ENCODE measurements around the gene EXOSC1.
"Not testable (repeated sequence)": the region's sequence is repeated elsewhere in the genome, so short reads cannot be mapped to it uniquely, and the experiment has no call there.

The EXOSC1 gene

DNA sequence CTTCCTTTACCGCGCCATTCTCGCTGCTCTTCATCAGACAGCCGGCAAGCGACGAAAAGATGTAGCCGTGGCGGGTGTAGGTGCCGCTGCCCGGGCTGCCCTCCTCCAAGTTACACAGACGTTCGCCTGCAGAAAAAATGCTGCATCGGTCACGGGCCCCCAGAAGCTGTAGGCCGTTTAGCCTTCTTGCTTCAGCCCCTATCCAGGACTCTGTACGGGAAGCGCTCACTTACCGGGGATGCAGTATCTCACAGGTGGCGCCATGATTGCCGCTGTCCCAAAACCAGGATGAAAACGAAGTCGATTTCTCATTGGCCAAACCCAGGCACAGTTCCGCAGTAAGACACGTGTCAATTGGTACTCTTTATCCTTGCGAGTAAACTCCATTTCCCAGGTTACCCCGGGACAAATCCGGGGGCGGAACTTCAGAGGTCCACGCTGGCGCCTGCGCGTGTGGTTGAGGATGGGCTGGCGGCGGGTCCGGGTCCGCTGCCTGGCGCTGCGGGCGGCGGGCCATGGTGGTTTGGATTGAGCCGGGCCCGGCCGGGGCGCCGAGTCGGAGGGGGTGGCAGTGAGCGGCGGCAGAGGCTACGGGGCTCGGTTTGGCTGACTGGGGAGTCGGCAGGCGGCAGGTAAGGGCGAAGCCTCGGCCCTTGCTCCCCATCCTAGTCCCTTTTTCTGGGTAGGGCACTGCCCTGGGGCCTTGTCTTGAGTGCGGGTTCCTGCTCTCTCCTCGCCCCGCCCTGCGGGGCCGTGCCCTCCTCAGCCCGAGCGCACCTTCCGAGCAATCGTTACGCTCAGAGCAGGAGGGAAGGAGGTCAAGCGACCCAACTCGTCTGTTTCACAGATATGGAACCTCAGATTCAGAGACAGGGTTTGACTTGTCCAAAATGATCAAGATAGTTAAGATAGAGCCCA, at the start of gene EXOSC1, which contains the start of gene ZDHHC16:
Gene EXOSC1, minus strand, starts transcription at position 285 of the 918 bp plus-strand sequence. Its CDS starts 21 bp downstream, at position 264.
Gene ZDHHC16, plus strand, starts transcription at position 454 of the 918 bp plus-strand sequence. CDS start 5,501 bp downstream, outside the sequence.
- H3K27ac Mint-ChIP-seq: peak within 1 kb of the TSS; percentile 91
- H3K9me3 Mint-ChIP-seq: no peaks in the 10 kb centered on the region
- H3K36me3 Mint-ChIP-seq (ENCODE audit: low read depth): peaks cover 35% of the 10 kb centered on the region
- H3K4me1 Mint-ChIP-seq (ENCODE audit: low read depth): peaks cover 54% of the 10 kb centered on the region
- H3K27me3 Mint-ChIP-seq: no peaks in the 10 kb centered on the region
- peak within 1 kb of the TSS; percentile 99 for H3K4me3 Mint-ChIP-seq

- Mint-ChIP-seq H3K4me1 (ENCODE audit: low read depth) (peaks cover 60% of the 10 kb centered on the region), H3K36me3 (ENCODE audit: low read depth) (peaks cover 33% of the 10 kb centered on the region), H3K9me3 (no peaks in the 10 kb centered on the region), H3K27me3 (peaks cover 4% of the 10 kb centered on the region), H3K4me3 (peak overlapping the region; percentile 45), H3K27ac (peak overlapping the region; percentile 63)
Measured at GRCh38 chr10:97494863-97495506, 49.2 kb upstream of the EXOSC1 start.

- Mint-ChIP-seq H3K4me3 (no peak overlapping the region), H3K36me3 (ENCODE audit: low read depth) (peaks cover 33% of the 10 kb centered on the region), H3K27ac (no peak overlapping the region), H3K9me3 (no peaks in the 10 kb centered on the region), H3K4me1 (ENCODE audit: low read depth) (peaks cover 60% of the 10 kb centered on the region), H3K27me3 (no peaks in the 10 kb centered on the region)
Measured at GRCh38 chr10:97494151-97494550, 48.3 kb upstream of the EXOSC1 start.

GRCh38 chr10:97490592-97490991, 44.8 kb upstream of the EXOSC1 start:
- Mint-ChIP-seq H3K27ac (peak overlapping the region; percentile 78), H3K27me3 (no peaks in the 10 kb centered on the region), H3K36me3 (ENCODE audit: low read depth) (peaks cover 38% of the 10 kb centered on the region), H3K4me3 (peak overlapping the region; percentile 23), H3K4me1 (ENCODE audit: low read depth) (peaks cover 43% of the 10 kb centered on the region), H3K9me3 (no peaks in the 10 kb centered on the region)

DNA sequence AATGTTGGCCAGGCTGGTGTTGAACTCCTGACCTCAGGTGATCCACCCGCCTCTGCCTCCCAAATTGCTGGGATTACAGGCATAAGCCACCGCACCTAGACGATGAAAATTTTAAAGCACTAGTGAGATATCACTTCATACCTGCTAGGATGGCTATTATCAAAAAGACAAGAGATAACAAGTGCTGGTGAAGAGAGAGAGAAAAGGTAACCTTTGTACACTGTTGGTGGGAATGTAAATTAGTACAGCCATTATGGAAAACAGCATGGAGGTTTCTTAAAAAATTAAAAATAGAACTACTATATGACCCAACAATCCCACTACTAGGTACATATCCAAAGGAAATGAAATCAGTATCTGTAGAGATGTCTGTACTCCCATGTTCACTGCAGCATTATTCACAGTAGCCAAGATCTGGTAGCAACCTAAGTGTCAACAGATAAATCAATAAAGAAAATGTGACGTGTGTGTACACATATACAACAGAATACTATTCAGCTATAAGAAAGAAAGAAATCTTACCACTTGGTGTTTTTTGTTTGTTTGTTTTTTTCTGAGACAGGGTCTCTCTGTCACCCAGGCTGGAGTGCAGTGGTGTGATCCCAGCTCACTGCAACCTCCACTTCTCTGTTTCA, 40.0 kb upstream of the EXOSC1 start:
- Mint-ChIP-seq H3K9me3 (no peaks in the 10 kb centered on the region), H3K36me3 (ENCODE audit: low read depth) (peaks cover 29% of the 10 kb centered on the region), H3K4me3 (no peak overlapping the region), H3K27ac (peak overlapping the region; percentile 63), H3K4me1 (ENCODE audit: low read depth) (peaks cover 15% of the 10 kb centered on the region), H3K27me3 (no peaks in the 10 kb centered on the region)

- no peaks in the 10 kb centered on the region for H3K9me3 Mint-ChIP-seq
- H3K4me1 Mint-ChIP-seq (ENCODE audit: low read depth): peaks cover under 1% of the 10 kb centered on the region
- no peak overlapping the region for H3K27ac Mint-ChIP-seq
- H3K27me3 Mint-ChIP-seq: no peaks in the 10 kb centered on the region
- no peak overlapping the region for H3K4me3 Mint-ChIP-seq
- peaks cover 42% of the 10 kb centered on the region for H3K36me3 Mint-ChIP-seq (ENCODE audit: low read depth)
Measured at GRCh38 chr10:97483921-97484320, 38.1 kb upstream of the EXOSC1 start.

DNA sequence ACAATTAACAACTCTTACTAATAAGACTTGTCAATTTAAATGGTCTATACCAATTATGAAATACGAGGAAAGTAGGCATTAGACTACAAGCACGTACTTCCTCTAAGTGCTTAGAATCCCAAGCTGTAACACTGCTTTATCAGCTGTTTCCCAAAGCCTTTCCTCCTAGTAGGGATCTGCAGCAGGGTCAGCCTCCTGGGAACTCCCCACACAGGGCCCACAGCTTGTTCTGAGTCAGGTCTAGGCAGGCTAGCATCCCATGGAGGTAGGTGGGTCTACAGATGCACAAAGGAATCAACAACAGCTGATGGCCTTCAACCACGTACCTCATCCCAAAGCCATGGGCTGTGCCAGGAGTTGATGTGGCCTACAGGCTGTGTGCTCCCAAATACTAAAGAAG, 37.7 kb upstream of the EXOSC1 start:
- Mint-ChIP-seq H3K9me3 (no peaks in the 10 kb centered on the region), H3K36me3 (ENCODE audit: low read depth) (peaks cover 43% of the 10 kb centered on the region), H3K4me3 (no peak overlapping the region), H3K27me3 (no peaks in the 10 kb centered on the region), H3K27ac (no peak overlapping the region), H3K4me1 (ENCODE audit: low read depth) (no peaks in the 10 kb centered on the region)

DNA sequence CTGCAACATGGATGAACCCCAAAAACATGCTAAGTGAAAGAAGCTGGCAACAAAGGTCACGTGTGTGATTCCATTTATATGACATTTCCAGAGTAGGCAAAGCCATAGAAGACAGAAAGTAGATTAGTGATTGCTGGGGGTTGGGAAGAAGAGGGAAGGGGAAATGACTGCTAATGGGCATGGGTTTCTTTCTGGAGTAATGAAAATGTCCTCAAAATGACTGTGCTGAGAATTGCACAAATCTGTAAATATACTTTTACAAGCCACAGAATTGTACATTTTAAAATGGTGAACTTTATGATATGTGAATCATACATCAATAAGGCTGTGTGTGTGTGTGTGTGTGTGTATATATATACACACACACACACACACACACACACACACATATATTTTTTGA, 36.6 kb upstream of the EXOSC1 start:
- no peaks in the 10 kb centered on the region for H3K27me3 Mint-ChIP-seq

DNA sequence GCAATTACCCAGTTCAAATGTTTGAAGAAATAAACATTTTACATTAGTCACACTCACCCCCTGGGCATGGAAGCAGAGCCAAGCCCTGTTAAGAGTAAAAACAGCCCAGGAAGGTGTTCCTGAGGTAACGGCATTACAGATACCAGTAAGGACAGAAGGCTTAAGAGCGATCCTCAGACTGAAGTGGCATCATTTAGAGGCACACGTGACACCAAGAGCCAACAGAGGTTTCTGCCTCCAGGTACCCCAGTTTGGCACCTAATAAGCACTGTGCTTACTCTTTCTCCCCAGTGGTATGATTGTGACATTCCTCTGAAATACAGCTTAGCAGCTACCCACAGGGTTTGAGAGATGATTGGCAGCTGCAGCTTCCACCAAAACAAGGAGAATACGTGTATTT, 35.3 kb upstream of the EXOSC1 start:
- no peak overlapping the region for H3K4me3 Mint-ChIP-seq
- no peaks in the 10 kb centered on the region for H3K4me1 Mint-ChIP-seq (ENCODE audit: low read depth)
- H3K27ac Mint-ChIP-seq: no peak overlapping the region
- H3K9me3 Mint-ChIP-seq: no peaks in the 10 kb centered on the region
- H3K36me3 Mint-ChIP-seq (ENCODE audit: low read depth): peaks cover 59% of the 10 kb centered on the region
- H3K27me3 Mint-ChIP-seq: no peaks in the 10 kb centered on the region

More for the DNA sequence above, 36.6 kb upstream of the EXOSC1 start:
- H3K4me3 Mint-ChIP-seq: no peak overlapping the region
- no peaks in the 10 kb centered on the region for H3K9me3 Mint-ChIP-seq
- no peak overlapping the region for H3K27ac Mint-ChIP-seq
- no peaks in the 10 kb centered on the region for H3K4me1 Mint-ChIP-seq (ENCODE audit: low read depth)
- peaks cover 51% of the 10 kb centered on the region for H3K36me3 Mint-ChIP-seq (ENCODE audit: low read depth)

DNA sequence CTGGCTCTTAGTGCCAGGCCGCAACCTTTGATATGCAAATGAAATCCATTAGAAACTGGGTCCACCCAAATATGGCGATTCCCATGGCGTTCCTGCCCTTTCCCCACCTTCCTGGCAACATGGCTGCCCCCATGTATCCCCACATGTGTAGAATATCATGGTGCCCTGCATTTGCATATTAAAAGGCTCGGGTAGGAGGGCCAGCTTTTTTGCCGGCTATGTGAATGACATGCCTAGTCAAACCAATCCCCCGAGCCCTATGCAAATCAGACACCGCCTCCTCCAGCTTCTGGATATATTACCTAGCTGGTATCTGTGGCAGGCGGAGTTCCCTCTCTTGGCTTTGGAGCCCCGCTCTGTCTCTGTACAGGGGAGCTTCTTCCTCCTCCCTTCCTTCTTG, 34.1 kb upstream of the EXOSC1 start:
- Mint-ChIP-seq H3K4me1 (ENCODE audit: low read depth) (no peaks in the 10 kb centered on the region), H3K9me3 (no peaks in the 10 kb centered on the region), H3K27me3 (no peaks in the 10 kb centered on the region), H3K4me3 (no peak overlapping the region), H3K27ac (no peak overlapping the region), H3K36me3 (ENCODE audit: low read depth) (peaks cover 64% of the 10 kb centered on the region)

DNA sequence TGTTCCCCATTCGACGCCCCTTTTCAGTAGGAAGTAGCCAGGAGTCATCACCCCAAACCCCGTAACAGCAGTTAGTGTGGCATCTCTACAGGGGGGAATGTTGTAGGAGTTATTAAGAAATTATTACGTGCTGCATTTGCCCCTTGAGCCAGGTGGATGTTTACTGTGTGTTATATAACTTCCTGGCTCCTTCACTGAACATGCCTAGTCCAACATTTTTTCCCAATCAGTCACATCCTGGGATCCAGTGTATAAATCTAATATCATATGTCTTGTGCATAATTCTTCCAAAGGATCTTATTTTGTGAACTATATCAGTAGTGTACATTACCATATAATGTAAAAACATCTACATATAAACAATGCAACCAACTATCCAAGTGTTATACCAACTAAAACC, 33.6 kb upstream of the EXOSC1 start:
- H3K4me1 Mint-ChIP-seq (ENCODE audit: low read depth); H3K9me3 Mint-ChIP-seq; H3K4me3 Mint-ChIP-seq; H3K27me3 Mint-ChIP-seq; H3K27ac Mint-ChIP-seq: not testable (repeated sequence)
- peaks cover 68% of the 10 kb centered on the region for H3K36me3 Mint-ChIP-seq (ENCODE audit: low read depth)

- no peak overlapping the region for H3K27ac Mint-ChIP-seq
- no peak overlapping the region for H3K4me3 Mint-ChIP-seq
- H3K36me3 Mint-ChIP-seq (ENCODE audit: low read depth): peaks cover 79% of the 10 kb centered on the region
- H3K9me3 Mint-ChIP-seq: no peaks in the 10 kb centered on the region
- H3K4me1 Mint-ChIP-seq (ENCODE audit: low read depth): no peaks in the 10 kb centered on the region
- H3K27me3 Mint-ChIP-seq: no peaks in the 10 kb centered on the region
Measured at GRCh38 chr10:97475936-97476594, 30.3 kb upstream of the EXOSC1 start.

DNA sequence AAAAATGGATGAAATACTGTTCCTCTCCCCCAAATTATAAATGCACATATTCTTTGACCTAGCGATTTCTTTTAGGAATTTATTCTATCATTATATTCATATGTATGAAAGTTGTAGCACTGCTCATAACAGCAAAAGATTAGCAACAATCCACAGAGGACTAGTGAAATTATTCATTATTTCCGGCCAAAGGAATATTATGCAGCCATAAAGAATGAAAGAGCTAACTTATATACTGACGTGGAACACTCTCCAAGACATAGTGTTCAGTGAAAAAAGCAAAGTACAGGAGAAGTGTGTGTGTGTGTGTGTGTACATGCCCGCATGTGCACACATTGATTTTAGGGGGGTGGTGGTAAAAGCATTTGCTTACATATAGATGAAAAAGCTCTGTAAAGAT, 29.1 kb upstream of the EXOSC1 start:
- Mint-ChIP-seq H3K4me3 (no peak overlapping the region), H3K27ac (no peak overlapping the region), H3K9me3 (no peaks in the 10 kb centered on the region), H3K27me3 (no peaks in the 10 kb centered on the region), H3K4me1 (ENCODE audit: low read depth) (no peaks in the 10 kb centered on the region), H3K36me3 (ENCODE audit: low read depth) (peaks cover 76% of the 10 kb centered on the region)

DNA sequence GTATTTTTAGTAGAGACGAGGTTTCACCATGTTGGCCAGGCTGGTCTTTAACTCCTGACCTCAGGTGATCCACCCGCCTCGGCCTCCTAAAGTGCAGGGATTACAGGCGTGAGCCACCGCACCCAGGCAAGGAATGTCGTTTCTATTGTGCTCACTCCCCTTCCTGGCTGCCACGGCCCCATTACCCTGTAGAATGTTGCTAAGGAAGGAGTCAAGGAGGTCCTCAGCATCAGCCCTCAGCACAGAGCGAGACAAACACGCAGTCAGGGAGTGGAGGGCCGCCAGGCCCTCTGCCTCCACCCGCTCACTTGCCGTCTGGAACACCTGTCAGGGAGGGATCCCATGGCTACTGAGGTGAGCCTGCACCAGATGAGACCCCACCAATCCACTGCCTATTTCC, 23.0 kb upstream of the EXOSC1 start:
- not testable (repeated sequence) for H3K27me3 Mint-ChIP-seq; H3K27ac Mint-ChIP-seq; H3K4me1 Mint-ChIP-seq (ENCODE audit: low read depth); H3K4me3 Mint-ChIP-seq; H3K9me3 Mint-ChIP-seq
- H3K36me3 Mint-ChIP-seq (ENCODE audit: low read depth): peaks cover 48% of the 10 kb centered on the region

Measured in stimulated activated naive CD8-positive, alpha-beta T cell treated with anti-CD3 and anti-CD28 coated beads, Interleukin-15, Interleukin-2, amounts not matched to agents 100 ng/mL and 50 ng/mL, for 24 hours (primary cell).